ENCODE data around the gene DOCK7.

Gene DOCK7

GRCh38 chr1:62434618-62435001 lies 253.6 kb downstream of the DOCK7 start:
- no peak overlapping the region for H3K4me3 ChIP-seq (ENCODE audit: low read depth, low read length)
- TF ChIP-seq CTCF (IDR thresholded peaks at IDR 0.05; ENCODE audit: low read depth, low read length) = no peak

GRCh38 chr1:62433861-62434617 lies 254.1 kb downstream of the DOCK7 start:
- no peak overlapping the region for H3K4me3 ChIP-seq (ENCODE audit: low read depth, low read length)
- TF ChIP-seq CTCF (IDR thresholded peaks at IDR 0.05; ENCODE audit: low read depth, low read length) = no peak

GRCh38 chr1:62429581-62429980 lies 258.6 kb downstream of the DOCK7 start:
- TF ChIP-seq CTCF (IDR thresholded peaks at IDR 0.05; ENCODE audit: low read depth, low read length) = no peak
- no peak overlapping the region for H3K4me3 ChIP-seq (ENCODE audit: low read depth, low read length)

- TF ChIP-seq CTCF (IDR thresholded peaks at IDR 0.05; ENCODE audit: low read depth, low read length) = no peak
- no peak overlapping the region for H3K4me3 ChIP-seq (ENCODE audit: low read depth, low read length)
Observed at GRCh38 chr1:62428351-62428750, 259.8 kb downstream of the DOCK7 start.

- no peak for TF ChIP-seq CTCF (IDR thresholded peaks at IDR 0.05; ENCODE audit: low read depth, low read length)
- H3K4me3 ChIP-seq (ENCODE audit: low read depth, low read length) = no peak overlapping the region
Observed at GRCh38 chr1:62426794-62427193, 261.4 kb downstream of the DOCK7 start.

- no peak for TF ChIP-seq CTCF (IDR thresholded peaks at IDR 0.05; ENCODE audit: low read depth, low read length)
Observed at GRCh38 chr1:62426237-62426636, 261.9 kb downstream of the DOCK7 start.

GRCh38 chr1:62425041-62425440 lies 263.1 kb downstream of the DOCK7 start:
- no peak overlapping the region for H3K4me3 ChIP-seq (ENCODE audit: low read depth, low read length)
- TF ChIP-seq CTCF (IDR thresholded peaks at IDR 0.05; ENCODE audit: low read depth, low read length) = no peak

More at GRCh38 chr1:62426237-62426636, 261.9 kb downstream of the DOCK7 start:
- H3K4me3 ChIP-seq (ENCODE audit: low read depth, low read length) = no peak overlapping the region

All from WI38 (cell line).